Left renal pelvis (tissue), 4 donors: Measurements from ENCODE around the gene NFS1. TPM values are rescaled to one million over a fixed set of nuclear protein-coding genes. Genes with fewer than 3 reads are reported as not detected.
A peak's percentile ranks its signal among the peaks of the same experiment; 100 is the strongest.
"Not testable (repeated sequence)": the region's sequence is repeated elsewhere in the genome, so short reads cannot be mapped to it uniquely, and the experiment has no call there.

Experiments used
- DNase-seq, 4 donors: peaks; one replicate each; pipeline ENCODE4 v3.0.0-alpha.2; 2013; ENCODE audit warnings: low read depth in 4 of 4, low spot score in 3 of 4
- polyA plus RNA-seq, 4 donors: library from polyadenylated mRNA; unstranded; fragments of 120-200 nt; gene quantifications; one replicate each; pipeline ENCODE4 v1.2.1, GENCODE V29; 2013; ENCODE audit not compliant: insufficient read length in 4 of 4

Gene NFS1
- polyA plus RNA-seq, 4 donors, result 20.6 to 29.8 (median 28.2) TPM

DNA sequence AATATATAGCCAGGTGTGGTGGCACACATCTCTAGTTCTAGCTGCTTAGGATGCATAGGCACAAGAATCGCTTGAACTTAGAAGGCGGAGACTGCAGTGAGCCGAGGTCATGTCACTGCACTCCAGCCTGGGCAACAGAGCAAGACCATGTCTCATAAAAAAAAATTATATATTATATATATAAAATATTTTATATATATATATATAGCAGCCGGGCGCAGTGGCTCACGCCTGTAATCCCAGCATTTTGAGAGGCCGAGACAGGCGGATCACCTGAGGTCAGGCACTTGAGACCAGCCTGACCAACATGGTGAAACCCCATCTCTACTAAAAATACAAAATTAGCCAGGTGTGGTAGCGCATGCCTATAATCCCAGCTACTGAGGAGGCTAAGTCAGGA is 13.8 kb downstream of the NFS1 start:
- DNase-seq, result not testable (repeated sequence)

DNA sequence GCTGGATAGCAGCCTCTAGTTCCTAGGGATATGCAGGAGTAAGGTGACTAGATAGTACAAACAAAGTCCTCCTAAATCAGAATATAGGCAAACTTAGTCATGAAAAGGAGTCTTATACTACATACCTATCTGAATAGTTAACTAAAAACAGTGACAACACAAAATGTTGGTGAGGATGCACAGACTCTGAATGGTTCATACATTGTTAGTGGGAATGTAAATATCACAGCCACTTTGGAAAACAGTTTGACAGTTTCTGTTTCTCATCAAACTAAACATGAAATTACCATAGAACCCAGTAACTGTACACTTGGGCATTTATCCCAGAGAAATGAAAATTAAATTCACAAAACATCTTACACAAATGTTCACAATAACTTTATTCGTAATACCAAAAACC is 17.2 kb downstream of the NFS1 start:
- DNase-seq, result no peak

DNA sequence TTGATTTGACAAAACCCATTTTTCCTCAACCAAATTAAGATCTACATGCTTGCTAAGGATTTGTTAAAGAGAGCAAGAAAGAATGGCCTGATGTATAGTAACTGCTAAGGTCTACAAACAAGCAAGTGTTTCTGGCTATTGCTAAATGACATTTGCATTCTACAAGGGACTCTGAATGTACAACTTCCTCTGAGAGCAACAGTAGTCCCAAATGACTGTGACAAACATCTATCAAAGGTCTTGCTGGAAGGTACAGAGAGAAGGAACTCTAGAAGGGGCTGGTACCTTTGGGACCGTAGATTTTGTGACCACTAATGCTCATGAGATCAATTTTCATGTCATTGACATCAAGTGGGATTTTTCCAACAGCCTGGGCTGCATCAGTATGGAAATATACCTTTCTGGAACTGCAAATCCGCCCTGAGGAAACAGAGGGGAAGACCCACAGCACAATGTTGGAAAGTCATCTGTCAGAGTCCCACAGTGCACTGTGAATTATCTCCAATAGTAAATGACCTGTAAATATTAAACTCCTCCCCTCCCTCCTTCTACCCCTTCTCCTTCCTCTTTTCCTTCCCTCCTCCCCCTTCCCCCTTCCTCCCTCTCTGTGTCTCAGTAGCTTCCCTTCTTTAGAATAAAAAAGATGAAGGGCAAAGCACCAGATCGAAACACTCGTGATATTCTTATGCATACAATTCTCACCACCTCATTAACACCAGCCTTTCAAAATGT is 18.5 kb downstream of the NFS1 start:
- DNase-seq, result no peak

DNA sequence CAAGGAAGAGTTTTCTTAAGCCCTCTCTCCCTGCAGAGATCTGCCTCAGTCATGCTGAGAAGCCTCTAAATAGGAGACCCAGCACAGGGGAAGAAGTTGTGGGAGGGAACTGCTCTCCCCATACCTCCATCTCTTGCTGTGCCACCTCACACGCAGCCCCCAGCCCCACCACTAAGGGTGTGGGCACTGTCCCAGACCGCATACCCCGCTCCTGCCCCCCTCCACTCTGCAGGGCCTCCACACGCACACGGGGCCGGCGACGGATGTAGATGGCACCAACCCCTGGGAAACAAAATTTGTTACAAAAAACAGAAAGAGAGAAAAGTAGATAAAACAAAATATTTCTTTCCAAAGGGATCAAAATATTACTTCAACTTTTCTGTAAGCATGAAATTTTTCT is 24.2 kb downstream of the NFS1 start:
- DNase-seq, result no peak

DNA sequence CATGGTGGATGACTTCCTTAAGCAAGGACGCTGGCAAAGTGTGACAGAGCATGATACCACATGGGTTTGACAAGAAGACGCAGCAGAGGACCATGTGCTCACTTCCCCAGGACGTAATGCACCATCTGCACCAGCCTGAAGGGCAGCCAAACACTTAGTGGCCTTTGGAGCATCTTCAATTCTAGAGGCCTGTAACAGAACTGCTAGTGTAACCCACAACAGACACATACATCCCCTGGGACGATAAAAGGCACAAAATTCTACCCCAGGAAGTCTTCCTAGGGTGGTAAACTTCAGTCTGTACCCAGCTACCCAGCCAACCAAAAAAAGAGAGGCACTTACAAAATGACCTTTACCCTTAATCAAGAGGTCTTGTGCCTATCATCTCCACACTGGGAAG is 25.3 kb downstream of the NFS1 start:
- DNase-seq, result no peak

DNA sequence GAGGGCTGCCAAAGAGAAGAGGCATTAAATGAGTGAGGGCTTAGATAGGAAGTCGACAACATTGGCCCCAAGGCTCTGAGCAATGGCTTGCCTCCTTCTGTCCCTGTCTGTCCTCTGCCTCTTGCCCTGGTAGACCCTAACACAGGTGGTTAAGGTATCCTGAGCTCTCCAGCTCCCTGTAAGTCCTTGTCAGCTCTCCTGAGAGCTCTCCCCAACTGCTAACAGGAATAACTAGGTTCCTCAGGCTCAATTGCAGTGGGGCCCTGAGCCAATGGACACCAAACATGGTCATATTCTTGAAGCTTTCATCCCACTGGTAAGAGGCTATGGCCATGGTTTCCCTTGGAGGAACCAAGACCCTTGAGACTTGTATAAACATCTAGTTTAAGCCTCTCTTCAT is 29.5 kb downstream of the NFS1 start:
- DNase-seq, result no peak

DNA sequence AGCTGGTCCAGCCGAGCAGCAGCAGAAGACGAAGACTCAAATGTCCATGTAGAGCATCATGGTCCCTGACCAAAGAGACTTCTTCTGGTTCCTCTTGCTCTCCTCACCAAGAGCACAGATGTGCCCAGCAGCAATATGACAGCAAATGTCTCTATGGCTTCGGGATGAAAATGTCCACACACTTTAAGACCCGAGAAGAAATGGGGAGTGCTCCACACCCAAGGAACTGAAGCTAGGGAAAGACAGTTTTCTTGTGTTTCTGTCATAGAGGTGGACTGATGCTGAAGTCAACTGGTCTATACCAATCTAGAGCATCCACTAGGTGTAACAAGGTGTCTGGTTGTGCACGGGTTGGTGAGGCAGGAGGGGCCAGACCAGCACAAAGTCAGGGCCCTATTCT is 29.9 kb downstream of the NFS1 start:
- no peak for DNase-seq

DNA sequence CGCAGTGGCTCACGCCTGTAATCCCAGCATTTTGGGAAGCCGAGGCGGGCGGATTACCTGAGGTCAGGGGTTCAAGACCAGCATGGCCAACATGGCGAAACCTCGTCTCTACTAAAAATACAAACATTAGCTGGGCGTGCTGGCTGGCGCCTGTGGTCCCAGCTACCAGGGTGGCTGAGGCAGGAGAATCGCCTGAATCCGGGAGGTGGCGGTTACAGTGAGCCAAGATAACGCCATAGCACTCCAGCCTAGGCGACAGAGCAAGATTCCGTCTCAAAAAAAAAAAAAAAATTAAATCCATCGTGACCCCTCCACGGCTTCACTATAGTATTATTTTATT is 33.2 kb downstream of the NFS1 start:
- no peak for DNase-seq

DNA sequence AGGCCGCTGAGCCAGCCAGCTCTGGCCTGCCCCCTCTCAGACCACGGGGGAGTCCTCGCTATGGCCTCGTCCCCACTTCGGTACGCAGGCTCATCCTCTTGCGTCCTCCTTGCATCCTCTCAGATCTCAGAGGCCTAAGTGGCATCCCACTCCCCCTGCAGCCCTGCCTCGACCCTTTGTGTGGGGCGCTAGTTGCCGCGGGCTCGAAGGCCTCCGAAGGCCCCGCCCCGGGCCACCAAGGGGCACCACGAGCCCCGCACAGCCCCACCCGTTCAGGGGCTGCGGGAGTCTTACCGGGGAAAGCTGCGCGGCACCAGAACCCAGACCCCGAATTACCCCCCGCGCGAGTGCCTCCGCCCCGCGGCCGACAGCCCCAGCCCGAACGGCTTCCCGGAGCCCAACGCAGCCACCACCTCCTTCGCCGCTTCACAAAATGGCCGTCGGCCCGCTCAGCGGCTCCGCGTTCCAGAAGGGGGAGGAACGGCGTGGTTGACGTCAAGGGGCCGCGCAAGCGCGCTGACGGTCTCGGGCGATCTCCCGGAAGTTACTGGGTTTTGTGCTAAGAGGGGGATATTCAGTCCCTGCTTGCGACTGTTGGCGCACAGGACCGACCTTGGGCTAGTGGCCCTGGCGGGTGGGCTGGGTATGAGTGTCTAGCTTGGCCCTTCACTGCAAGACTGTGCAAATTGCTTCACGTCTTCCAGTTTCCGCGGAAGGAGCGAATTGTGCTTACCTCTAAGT is 34.5 kb downstream of the NFS1 start, which contains the start of the genes CPNE1 and RBM12:
TSS of gene CPNE1 (minus strand) at position 435 of the 741 bp plus-strand sequence. CDS start 31,977 bp downstream, outside the sequence.
TSS of gene RBM12 (minus strand) at position 435 of the 741 bp plus-strand sequence. CDS start 9,578 bp downstream, outside the sequence.
- DNase-seq, result peak; percentile 84 to 92 (median 88)

DNA sequence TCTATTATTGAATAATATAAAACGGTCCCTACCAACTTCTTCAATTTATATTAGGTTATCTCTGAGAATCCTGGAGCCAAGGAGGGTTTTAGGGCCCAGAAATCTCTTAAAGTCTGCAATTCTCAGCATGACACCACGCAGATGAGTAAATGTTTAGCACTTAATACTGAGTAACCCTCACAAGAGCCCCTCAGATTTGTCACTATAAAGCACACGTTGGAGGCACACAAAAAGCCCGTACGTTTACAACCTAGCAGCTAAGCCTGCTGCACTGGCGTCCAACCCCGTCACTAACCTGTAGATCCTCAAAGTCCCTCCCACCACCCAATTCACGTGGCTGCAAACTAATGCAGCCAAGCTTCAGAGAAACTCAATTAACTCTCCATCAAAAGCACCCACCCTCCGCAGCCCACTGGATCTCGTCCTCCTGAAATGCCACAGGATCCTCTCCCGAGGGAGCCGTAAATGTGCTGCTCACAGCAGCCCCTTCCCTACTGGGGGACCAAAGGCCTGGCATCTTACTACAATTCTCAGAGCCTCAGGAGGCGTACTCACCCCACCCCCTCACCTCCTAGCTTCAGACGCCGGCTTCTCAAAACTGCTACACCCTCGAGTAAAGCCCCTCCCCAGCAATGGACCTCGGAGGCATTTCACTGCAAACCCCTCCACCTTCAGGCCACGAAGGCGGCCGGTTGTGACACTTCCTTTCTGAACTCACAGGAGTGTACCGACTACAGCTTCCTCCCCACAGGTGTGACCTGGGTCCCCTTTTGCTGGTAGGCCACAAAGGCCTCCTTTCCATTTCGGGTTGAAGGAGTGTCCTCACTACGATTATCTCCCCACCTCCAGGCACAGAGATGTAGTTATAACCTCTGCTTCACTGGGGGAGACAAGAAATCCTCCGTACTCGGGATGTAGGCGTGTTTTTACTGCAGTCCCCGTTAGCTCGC is 35.4 kb downstream of the NFS1 start:
- DNase-seq, result peak; percentile 35 to 58 (median 38)

DNA sequence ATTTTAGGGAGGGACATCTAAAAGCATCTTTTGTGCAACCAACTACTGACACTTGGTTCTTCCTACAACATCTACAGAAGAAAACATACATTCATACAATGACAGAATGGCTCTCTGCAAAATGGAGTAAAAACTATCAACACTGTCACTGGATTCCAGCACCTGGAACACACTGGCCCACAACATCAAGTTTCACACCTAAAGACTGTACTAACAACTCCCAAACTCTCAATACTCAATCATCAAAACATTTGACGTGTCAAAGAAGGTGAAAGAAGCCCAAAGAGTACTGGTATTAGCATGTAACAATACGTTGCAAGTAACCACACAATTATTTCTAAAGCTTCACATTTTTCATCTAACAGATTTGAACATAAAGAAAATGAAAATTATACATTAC is 36.6 kb downstream of the NFS1 start:
- no peak for DNase-seq

DNA sequence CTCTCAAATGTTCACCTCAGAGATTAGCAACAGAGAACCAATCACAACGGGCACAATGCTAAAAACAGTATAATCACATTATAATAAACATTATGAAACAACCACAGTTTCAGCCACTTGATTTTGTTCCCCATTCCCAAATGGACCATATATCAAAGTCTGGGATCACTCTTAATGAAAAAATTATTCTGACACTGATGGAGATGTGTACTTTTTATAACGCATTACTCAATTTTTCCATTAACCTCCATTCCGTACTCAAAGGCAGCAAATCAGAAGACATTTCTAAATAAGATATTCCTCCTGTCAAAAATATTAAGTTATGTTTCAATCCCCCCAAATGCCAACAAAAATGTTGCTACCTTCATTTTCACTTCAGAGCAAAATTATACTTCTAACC is 37.2 kb downstream of the NFS1 start:
- DNase-seq, result no peak

DNA sequence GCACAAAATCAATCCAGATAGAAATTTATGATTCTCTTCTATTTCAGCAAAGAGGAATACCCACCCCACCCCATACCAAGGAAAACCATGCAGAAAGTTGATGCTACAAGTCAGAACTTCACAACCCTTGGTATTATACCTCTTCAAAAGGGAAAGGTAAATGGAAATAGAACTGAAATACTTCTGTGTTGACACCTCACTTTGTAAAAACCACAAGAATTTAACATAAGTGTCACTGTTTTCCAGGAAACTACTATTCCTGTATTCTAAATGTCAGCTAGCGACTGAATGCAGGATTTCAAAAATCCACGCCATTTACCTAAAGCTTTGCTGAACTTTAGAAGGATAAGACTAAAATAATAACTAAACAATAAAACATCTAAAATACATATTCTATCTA is 38.1 kb downstream of the NFS1 start:
- no peak for DNase-seq

DNA sequence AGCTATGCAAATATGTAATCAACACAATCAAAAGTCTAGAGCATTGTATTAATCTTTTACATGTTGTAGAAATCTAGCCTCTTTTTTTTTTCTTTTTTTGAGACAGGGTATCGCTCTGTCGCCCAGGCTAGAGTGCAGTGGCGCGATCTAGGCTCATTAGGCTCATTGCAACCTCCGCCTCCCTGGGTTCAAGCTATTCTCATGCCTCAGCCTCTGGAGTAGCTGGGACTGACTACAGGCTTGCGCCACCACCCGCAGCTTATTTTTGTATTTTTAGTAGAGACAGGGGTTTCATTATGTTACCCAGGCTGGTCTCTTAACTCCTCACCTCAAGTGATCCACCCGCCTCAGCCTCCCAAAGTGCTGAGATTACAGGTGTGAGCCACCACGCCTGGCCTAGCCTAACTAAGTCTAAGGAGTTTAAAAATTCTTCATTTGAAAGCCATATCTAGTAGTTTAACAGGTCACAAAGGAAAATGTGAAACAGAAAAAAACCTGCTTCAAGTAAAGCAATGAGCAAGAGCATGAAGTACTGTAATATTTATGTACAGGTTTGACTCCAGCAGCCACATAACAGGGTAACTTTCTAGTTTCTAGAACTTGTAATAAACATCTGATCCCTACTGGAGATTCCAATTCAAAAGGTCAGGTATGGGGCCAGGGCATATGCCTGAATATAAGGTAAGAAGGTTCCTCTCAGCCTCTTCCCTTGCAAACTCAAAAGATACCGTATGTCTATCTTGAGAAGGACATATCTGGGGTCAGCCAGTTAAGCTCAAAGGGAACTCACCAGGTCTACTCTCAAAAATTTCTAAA is 38.8 kb downstream of the NFS1 start:
- DNase-seq, result no peak

DNA sequence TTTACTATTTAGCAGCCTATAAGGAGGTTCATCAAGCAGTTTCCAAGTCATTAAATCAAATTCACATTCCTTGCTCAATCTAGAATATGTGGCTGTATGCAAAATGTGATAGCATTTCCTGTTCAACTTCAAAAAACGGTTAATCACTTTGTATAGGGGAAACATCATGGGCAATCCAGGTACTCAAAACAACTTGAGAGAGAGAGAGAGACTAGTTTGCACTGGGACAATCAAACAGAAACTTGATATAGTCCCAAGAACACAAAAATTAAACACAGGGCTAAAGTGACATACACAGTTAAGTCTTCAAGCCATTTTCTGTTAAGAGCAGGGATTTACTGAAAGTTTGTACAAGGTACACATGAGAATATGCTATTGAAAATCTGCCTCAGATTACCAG is 41.9 kb downstream of the NFS1 start:
- no peak for DNase-seq

DNA sequence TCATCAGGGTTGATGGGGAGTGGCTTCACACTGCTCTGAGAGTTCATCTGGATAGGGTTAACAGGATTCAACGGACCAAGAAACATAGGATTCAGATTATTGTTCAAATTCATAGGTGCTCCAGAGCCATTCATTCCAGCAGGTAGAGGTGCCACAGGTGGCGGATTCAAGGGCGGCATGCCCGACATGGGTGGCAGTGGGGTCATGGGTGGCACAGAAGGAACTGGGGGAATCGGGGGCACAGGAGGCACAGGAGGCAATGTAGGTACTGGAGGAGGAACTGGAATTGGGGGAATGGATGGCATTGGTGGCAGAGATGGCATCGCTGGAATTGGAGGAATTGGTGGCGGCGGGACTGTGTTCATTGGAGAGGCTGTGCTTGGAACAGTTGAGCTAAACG is 44.7 kb downstream of the NFS1 start:
- no peak for DNase-seq

DNA sequence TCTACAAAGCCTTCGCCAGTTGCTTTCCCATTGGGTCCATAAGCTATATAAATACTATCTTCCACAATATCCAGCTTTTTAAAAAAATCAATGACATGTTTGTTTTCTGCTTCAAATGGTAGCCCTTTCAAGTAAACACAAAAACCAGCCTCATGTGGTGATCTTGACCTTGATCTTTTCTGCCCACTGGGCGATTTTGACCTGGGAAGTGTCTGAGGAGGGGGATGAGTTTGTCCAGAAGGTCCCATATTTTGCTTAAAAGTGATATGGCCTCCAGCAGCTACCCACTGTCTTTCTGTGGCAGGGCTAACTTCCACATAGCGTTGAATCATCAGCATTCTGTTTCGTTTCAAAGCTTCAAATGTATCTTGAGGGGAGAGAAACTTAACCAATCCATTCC is 45.3 kb downstream of the NFS1 start:
- DNase-seq, result no peak

DNA sequence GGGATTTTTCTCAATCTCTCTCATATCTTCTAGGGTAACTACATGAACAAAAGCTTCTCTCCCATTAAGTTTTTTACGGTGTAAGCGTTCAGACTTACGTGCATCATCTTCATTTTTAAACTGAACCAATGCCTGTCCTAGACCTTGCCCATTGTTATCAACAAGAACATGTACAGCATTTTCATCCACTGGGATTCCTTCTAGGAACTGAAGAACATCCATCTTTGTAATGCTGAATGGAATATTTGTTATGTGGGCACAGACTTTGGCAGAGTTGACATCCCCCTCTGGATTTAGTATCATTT is 45.8 kb downstream of the NFS1 start:
- no peak for DNase-seq

DNA sequence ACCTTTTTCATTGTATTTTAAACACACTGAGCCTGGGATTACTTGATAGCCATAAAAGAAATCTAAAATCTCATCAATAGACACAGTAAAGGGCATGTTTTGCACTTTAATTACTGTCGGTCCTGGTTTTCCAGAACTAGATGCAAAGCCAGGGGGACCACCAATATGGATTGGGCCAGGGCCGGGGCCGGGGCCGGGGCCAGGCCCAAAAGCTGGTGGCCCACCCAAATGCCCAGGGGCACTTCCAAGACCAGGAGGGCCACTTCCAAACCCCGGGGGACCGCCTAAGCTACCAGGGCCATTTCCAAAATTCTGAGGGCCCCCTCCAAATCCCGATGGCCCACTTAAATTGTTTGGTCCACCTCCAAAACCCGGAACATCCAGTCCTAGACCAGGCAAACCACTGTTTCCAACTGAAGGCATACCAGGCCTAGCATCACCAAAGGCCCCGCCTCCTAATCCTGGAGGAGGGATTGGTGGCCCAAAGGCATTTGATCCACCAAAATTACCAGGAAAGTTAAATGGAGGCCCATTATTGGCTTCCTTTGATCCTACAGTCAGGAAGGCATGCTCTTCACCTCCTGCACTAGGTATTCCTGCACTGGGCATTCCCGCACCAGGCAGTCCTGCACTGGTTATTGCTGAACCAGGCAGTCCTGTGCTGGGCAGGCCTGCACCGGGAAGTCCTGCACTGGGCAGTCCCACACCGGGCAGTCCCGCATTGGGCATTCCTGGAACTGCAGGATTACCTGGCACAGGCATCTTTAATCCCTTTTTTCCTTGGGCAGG is 46.3 kb downstream of the NFS1 start:
- DNase-seq, result no peak

DNA sequence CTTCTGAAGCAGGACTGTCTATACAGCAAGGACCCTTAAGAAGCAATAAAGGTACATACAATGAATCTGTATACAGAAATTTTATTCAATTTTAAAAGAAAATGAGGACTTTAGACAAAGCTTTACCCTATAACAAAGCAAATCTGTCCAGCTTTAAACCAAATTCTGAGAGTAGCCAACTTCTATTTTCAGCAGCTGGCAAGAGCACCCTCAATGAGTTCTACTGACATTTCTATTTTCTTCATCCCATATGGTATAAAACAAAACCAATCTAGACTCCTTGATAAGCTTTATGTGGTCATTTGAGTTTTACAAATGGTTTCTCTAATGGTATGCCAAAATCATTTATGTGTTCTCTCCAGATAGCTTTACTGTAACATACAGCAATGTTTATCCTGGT is 47.2 kb downstream of the NFS1 start:
- DNase-seq, result no peak
